Thyroid gland (tissue), 4 donors: ENCODE results near the gene NFIA.

Source experiments
- CTCF ChIP-seq, 6 experiments: fragments of 200-600 bp in 3 of 6; fragments of 450-650 bp in 3 of 6; sonication (generic) in 3 of 6; IDR thresholded peaks; one replicate each; pipeline ENCODE4 v1.5.1; 2016 to 2019; ENCODE audit warnings: antibody characterized with exemption in 6 of 6, mild to moderate bottlenecking in 2 of 6, inconsistent platforms in 1 of 6, moderate library complexity in 1 of 6
- POLR2A ChIP-seq, 2 donors: fragments of 450-650 bp; IDR thresholded peaks; one replicate each; pipeline ENCODE4 v1.6.1; 2017; ENCODE audit warnings: antibody characterized with exemption in 2 of 2, mild to moderate bottlenecking in 2 of 2, moderate library complexity in 1 of 2

- TF ChIP-seq POLR2A (IDR thresholded peaks at IDR 0.05) = no peak
- TF ChIP-seq CTCF (IDR thresholded peaks at IDR 0.05) = no peak
Observed at GRCh38 chr1:61191433-61191720, 109.0 kb downstream of the NFIA start.
